HG03175 (cell line): ENCODE measurements around the gene ABHD1.
"Not testable (repeated sequence)": the region's sequence is repeated elsewhere in the genome, so short reads cannot be mapped to it uniquely, and the experiment has no call there.

ENCODE experiments used
- ATAC-seq: cut with Tn5 transposase; IDR thresholded peaks from one replicate; pipeline ENCODE4 v1.9.1; 2021; ENCODE audit warnings: mild to moderate bottlenecking, moderate library complexity; ENCODE audit not compliant: unreplicated experiment

The ABHD1 gene

DNA sequence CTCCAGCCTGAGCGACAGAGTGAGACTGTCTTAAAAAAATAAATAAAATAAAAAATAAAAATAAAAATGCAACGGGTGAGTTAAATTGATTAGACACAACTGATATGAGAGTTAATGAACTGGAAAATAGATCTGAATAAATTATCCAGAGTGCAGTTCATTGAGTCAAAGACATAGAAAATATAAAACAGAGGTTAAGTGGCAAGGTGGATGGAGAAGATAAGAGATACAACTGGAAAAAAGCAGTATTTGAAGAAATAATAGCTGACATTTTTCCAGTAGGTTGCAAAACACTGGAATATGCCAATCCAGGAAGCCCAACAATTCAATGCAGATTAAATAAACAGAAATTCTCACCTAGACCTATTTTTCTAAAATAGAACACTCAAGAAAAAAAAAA is 15.4 kb upstream of the ABHD1 start:
- ATAC-seq: no peak

GRCh38 chr2:27109083-27109482 is 14.5 kb upstream of the ABHD1 start:
- ATAC-seq: no peak

DNA sequence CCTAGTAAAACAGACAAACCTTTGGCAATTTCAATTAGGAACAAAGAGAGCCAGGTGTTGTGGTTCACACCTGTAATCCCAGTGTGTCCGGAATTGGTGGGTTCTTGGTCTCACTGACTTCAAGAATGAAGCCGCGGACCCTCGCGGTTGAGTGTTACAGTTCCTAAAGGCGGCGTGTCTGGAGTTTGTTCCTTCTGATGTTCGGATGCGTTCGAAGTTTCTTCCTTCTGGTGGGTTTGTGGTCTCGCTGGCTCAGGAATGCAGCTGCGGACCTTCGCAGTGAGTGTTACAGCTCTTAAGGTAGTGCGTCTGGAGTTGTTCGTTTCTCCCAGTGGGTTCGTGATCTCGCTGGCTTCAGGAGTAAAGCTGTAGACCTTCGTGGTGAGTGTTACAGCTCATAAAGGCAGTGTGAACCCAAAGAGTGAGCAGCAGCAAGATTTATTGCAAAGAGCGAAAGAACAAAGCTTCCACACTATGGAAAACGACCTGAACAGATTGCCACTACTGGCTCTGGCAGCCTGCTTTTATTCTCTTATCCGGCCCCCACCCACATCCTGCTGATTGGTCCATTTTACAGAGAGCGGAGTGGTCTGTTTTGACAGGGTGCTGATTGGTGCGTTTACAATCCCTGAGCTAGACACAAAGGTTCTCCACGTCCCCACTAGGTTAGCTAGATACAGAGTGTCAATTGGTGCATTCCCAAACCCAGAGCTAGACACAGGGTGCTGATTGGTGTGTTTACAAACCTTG is 12.8 kb upstream of the ABHD1 start:
- ATAC-seq: not testable (repeated sequence)

GRCh38 chr2:27111392-27112078 is 12.1 kb upstream of the ABHD1 start:
- not testable (repeated sequence) for ATAC-seq

DNA sequence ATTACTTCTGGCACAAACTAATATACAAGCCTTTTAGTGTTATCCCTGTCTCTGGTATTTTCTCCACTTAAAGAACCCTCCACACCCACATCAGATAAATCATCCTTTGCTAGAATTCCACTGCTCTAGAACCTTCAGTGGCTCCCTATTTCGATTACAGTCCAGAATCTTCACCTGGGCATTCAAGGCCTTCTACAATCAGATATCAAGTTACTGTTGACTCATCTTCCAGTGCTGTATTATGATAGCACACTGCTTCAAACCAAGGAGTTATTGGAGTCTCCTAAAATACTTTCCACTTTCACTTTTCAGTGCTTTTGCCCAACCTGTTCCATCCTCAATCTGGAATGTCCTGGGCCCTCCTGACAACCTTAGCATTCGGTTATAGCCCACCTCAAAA is 8.1 kb upstream of the ABHD1 start:
- no peak for ATAC-seq

DNA sequence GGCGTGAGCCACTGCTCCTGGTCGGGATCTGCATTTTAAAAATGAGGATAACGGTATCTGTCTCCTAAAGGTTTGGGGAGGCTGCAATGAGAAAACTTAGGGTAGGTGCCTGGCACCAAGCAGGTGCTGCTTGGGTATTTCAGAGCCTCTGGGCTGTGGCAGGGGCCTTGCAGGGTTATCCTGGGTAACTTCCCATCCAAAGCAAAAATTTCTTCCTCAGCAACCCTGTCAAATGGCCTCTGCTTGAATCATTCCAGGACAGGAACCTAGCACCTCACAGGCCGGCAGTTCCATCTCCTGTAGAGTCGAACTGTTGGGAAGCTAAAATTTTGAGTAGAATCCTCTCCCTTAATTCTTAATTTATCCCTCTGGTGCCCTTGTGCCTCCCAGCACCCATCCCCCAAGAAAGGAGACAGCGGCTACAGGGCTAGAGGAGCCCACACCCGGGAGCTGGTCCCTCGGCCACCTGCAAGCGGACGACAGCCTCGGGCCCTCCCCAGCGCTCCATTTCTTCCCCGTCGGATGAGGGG is 5.6 kb upstream of the ABHD1 start:
- ATAC-seq: no peak

GRCh38 chr2:27118525-27119329 is 4.9 kb upstream of the ABHD1 start, which contains the start of gene CGREF1:
TSS of gene CGREF1 (minus strand) at chr2:27119128. CDS start at chr2:27104366, 14,762 bp downstream.
- ATAC-seq: no peak

DNA sequence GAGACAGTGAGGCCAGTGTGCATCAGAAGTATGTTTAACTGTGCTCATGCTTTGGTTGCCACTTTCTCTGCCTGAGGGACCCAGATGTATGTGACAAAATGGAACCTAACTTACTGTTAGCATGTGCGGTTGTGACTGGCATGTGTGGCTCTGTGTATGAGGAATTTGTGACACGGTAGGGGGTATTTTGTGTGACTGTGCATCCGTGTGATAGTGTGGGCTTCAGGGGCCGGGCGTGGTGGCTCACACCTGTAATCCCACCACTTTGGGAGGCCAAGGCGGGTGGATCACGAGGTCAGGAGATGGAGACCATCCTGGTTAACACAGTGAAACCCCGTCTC is 4.3 kb upstream of the ABHD1 start:
- ATAC-seq: not testable (repeated sequence)

GRCh38 chr2:27121906-27122305 is 1.7 kb upstream of the ABHD1 start:
- ATAC-seq: no peak

- no peak for ATAC-seq
These were observed 824 bp upstream of the ABHD1 start for GRCh38 chr2:27122791-27123190.

DNA sequence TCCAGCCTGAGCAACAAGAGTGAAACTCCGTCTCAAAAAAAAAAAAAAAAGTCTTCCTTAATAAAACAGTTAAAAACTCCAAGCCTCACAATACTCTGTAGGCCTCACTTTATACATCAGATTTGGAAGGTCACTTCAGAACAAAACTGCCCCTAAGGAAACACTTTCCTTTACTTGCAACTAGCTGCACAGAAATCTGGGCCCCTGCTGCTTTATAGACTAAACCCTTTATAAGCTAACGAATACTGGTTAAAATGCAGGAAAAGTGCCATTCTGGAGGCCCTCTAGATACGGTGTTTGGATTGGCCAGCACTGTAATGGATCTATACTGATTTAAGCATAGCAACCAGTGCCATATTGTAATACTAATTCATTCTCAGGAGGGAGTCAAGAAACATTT is 1.5 kb downstream of the ABHD1 start:
- ATAC-seq: no peak

GRCh38 chr2:27126252-27126710 is 2.7 kb downstream of the ABHD1 start:
- ATAC-seq: no peak

GRCh38 chr2:27127883-27128667 is 4.5 kb downstream of the ABHD1 start:
- no peak for ATAC-seq

GRCh38 chr2:27128668-27129571 is 5.3 kb downstream of the ABHD1 start:
- ATAC-seq: no peak

DNA sequence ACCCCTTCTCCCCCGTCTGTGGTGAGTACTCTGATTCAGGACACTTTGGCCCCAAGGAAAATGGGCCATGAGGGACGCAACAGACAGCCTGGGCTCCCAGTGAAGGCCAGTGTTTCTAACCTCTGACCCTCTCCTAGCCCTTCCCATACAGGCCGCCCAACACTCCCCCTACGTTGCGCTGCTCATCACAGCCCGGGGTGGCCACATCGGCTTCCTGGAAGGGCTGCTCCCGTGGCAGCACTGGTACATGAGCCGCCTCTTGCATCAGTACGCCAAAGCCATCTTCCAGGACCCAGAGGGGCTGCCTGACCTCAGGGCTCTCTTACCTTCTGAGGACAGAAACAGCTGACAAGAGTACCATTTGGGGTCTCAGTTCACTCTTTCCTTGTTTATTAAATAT is 6.8 kb downstream of the ABHD1 start:
- no peak for ATAC-seq

DNA sequence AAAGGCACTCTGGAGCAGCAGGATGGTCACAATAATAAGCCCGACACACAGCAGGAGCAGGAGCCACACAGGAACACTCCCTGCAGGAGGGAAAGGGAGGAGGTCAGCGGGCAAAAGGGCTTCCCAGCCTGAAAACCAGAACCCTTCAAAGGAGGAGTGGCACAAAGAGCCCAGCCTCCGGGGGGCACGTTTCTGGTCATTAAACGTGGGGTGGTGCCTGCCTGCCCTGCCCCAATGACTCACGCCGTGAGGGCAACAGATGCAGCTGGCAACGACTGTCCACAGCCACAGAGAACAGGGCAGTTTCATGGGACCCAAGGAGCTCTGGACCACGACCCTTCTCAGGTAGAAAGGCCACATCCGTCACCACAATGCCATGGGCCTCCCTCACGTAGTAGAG is 7.8 kb downstream of the ABHD1 start:
- ATAC-seq: no peak

GRCh38 chr2:27133195-27133875 is 9.7 kb downstream of the ABHD1 start:
- ATAC-seq: no peak

DNA sequence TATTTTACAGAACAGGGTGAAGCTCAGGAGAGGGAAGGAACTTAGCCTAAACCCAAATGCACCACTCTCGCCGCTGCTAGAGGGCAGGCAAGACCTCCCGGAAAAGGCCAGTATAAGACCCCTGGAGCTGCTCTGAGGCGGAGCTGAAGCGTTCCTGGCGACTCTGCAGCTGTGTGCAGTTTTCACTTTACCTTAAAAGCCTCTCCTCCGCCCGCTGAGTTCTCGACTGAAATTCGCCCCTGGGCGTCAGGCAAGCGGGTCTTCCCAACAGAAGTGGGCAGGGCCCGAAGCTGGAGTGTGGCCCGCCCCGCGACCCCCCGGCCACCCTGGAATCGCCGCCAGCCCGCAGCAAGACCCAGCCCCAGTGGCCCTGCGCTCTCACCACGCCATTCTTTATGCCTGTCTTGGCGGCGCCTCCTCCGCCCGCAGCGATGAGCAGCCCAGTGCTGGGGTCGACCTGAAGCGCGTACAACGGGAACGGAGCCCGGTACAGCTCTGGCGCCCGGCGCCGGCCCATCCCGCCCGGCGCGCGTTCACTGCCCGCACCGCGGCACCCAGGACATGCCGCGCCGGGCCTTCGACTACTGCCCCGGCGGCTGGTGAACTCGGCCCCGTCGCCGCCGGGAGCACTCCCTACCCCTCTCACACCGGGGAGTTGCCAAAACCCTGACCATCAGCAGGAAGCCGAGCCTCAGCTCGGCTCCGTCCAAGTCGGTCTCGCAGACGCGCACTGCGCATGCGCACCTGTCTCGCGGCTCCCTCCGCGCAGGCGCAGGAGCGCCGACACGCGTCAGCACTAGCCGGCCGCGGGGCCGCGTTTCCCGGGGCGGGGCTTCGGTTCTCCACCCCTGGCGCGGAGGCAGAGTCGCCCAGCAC is 10.5 kb downstream of the ABHD1 start, which contains the start of gene PREB:
TSS of gene PREB (minus strand) at position 732 of the 876 bp plus-strand sequence. CDS start at position 517, 215 bp downstream.
- peak; percentile 89 for ATAC-seq
